ENCODE measurements around the gene SLC35B2.

DNA sequence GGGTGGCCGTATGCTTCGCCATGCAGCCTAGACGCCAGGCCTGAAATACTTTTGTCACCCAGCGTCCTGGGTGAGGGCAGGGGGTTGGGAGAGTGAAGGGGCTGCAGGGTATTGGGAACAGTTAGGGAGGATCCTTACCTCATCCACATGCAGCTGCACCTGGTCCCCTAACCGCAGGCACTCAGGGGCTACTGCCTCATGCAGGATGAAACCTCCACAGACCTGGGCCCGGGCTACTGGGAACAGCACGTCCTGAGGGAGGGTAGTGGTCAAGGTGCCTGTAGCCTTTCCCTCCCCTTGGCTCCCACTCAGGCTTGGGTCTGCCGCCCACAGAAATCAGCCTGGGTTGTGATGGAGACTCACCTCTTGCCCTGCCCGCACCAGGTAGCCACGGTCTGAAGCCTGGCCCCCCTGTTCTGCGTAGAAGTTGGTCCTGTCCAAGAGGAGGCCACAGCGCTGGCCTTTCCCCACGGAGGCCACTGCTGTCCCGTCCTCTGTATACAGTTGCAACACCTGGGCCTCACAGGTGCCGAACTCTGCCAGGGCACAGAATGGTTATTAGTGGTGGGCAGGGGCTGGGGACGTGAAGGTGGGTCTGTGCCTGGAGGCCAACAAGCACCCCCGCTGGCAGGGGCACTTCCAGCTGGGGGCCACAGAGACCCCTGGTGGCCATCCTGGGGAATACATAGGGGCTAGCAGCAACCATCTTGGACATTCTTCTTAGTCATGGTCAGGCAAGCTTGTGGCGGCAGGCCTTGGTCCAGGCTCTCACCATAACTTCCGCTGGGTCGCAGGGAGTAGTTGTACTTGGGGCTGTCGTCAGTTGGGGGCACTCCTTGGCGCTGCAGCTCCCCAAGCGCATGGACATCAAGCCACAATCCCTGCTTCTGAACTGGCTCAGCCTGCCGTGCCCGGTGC is 47.2 kb upstream of the SLC35B2 start:
- TF ChIP-seq POLR2A (IDR thresholded peaks at IDR 0.05) (no peak), CTCF (IDR thresholded peaks at IDR 0.05) (peak; percentile 32 to 51 (median 50))

All from ovary (tissue), 3 donors.